NCI-H526 treated with DMSO at 0.1 percent for 48 hours (cell line): ENCODE measurements around the gene ANKRD45.
"Not testable (repeated sequence)": the region's sequence is repeated elsewhere in the genome, so short reads cannot be mapped to it uniquely, and the experiment has no call there.

Experiments used
- DNase-seq: peaks from one replicate; lab custom pipeline; 2025; lab: John Stamatoyannopoulos, UW

The ANKRD45 gene

DNA sequence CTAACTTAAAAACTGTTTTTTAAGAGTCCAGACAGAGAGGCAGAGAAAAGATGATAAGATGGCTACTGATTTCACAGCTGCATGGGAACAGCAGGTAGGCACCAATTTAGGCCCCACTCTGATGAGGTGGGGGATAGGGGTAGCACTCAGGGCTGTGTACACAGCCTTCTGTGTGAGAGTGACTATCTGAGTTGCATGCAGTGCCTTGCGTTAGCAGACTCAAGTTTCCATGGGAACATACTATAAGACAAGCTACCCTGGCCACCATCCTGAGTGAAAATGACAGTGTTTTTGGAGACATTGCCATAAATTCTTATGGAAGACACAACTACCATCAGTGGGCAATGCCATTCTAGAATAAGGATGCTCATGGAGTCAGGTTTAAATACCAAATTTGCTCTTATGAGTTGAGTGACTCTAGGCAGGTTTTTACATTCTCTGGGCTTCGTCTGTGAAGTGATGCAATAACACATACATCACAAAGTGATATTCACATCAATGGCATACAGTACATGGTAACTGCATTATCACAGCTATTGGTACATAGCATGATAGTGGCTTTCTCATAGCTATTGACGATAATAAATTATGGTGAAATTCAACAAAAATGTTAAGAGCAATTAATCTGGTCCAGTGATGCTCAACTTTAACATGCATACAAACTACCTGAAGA is 97.3 kb downstream of the ANKRD45 start:
- DNase-seq, result no peak

- no peak for DNase-seq
Observed at GRCh38 chr1:173570370-173571007, 99.2 kb downstream of the ANKRD45 start.

GRCh38 chr1:173568483-173568882 is 101.2 kb downstream of the ANKRD45 start:
- DNase-seq, result no peak

DNA sequence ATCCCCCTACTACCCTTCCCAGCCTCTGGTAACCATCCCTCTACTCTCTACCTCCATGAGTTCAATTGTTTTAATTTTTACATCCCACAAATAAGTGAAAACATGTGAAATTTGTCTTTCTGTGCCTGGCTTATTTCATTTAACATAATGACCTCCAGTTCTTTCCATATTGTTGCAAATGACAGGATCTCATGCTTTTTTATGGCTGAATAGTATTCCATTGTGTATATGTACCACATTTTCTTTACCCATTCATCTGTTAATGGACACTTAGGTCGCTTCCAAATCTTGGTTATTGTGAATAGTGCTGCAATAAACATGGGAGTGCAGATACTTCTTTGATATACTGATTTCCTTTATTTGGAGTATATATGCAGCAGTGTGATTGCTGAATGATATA is 105.8 kb downstream of the ANKRD45 start:
- not testable (repeated sequence) for DNase-seq

DNA sequence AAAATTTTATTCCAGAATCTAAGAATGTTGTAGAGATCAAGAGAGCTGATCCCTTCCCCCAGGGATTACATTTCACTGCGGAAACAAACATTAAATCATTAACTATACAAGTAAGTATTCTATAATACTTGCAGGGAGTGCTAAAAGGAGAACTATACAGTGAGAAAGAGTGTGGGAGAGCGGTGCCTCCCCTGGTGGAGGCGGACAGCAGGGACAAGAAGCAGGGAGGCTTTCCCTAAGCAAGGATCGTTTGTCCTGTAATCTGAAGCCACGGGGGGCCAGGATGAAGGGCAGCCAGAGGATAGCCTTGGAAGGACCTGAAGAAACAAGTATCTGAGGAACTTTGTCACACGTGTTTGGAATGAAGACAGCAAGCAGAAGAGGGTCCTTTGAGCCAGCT is 106.8 kb downstream of the ANKRD45 start:
- DNase-seq, result no peak

- no peak for DNase-seq
Observed at GRCh38 chr1:173561263-173561662, 108.4 kb downstream of the ANKRD45 start.

DNA sequence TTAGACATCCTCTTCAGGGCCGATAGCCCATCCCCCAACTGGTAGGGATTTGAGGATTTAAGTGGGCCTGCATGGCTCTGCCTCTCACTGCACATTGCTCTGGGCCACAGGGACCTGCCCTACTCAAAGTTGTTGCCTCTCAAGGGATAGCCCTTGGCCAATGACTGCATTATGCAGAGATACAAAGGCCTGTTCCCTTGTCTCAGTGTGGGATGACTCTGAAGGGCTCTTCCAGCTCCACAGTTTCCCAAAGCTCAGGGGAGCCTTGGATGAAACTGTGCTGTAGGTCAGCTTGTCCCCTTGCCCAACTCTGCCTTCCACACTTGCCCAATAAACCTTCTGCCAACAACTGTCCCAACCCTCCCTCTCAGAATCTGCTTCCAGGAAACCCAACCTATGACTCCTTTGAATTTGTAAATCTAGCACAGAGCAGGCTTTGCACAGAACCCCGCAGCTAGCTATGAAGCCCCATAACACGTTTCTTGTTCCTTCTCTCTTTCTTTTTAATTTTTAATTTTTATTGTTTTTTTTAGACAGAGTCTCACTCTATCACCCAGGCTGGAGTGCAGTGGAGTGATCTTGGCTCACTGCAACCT is 109.3 kb downstream of the ANKRD45 start:
- no peak for DNase-seq
